ENCODE results near the gene C12orf75.
"Not testable (repeated sequence)": the region's sequence is repeated elsewhere in the genome, so short reads cannot be mapped to it uniquely, and the experiment has no call there.

The C12orf75 gene

GRCh38 chr12:105310476-105311085 lies 19.9 kb upstream of the C12orf75 start:
- DNase-seq (ENCODE audit: low read depth) = not testable (repeated sequence)

- DNase-seq (ENCODE audit: low read depth) = not testable (repeated sequence)
Measured at GRCh38 chr12:105311936-105312335, 18.6 kb upstream of the C12orf75 start.

DNA sequence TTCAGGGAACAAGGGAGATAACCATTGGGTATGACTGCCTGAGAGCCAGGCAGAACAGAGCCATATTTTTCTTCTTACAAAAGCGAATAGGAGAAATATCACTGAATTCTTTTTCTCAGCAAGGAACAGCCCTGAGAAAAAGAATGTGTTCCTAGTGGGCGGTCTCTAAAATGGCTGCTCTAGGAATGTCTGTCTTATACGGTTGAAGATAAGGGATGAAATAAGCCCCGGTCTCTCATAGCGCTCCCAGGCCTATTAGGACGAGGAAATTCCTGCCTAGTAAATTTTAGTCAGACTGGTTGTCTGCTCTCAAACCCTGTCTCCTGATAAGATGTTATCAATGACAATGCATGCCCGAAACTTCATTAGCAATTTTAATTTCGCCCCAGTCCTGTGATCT lies 16.7 kb upstream of the C12orf75 start:
- DNase-seq (ENCODE audit: low read depth) = not testable (repeated sequence)

GRCh38 chr12:105315130-105315529 lies 15.4 kb upstream of the C12orf75 start:
- no peak for DNase-seq (ENCODE audit: low read depth)

GRCh38 chr12:105315726-105316125 lies 14.8 kb upstream of the C12orf75 start:
- DNase-seq (ENCODE audit: low read depth) = no peak

- no peak for DNase-seq (ENCODE audit: low read depth)
Measured at GRCh38 chr12:105316931-105317852, 13.3 kb upstream of the C12orf75 start.

GRCh38 chr12:105317942-105318621 lies 12.4 kb upstream of the C12orf75 start:
- no peak for DNase-seq (ENCODE audit: low read depth)

DNA sequence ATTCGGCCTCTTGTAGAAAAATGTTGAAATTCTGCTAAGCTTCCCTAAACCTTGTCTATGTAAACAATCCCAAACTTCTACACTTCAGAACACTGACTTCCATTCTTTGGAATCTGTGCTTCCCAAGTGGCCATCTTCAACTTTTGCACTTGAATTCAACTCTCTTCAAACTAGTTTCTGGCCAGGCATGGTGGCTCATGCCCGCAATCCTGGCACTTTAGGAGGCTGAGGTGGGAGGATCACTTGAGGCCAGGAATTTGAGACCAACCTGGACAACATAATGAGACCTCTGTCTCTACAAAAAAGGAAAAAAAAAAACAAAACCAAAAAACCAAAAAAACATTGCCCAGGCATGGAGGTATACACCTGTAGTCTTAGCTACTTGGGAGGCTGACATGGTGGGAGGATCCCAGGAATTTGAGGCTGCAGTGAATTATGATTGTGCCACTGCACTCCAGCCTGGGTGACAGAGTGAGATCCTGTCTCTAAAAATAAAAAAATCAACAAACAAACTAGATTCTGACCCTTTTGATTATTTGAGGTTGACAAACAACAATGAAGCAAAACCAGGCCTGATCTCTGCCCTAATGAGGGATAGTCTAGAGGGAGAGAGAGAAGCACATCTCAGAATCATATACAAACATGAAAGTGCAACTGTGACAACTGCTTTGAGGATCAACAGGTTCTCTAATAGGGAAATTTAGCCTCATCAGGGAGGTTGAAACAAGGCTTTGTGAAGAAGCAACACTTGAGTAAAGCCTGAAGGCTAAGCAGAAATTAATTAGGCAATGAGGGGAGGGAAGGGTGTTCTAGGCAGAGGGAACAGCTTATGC lies 11.6 kb upstream of the C12orf75 start:
- no peak for DNase-seq (ENCODE audit: low read depth)

GRCh38 chr12:105319691-105320209 lies 10.7 kb upstream of the C12orf75 start:
- DNase-seq (ENCODE audit: low read depth) = no peak

DNA sequence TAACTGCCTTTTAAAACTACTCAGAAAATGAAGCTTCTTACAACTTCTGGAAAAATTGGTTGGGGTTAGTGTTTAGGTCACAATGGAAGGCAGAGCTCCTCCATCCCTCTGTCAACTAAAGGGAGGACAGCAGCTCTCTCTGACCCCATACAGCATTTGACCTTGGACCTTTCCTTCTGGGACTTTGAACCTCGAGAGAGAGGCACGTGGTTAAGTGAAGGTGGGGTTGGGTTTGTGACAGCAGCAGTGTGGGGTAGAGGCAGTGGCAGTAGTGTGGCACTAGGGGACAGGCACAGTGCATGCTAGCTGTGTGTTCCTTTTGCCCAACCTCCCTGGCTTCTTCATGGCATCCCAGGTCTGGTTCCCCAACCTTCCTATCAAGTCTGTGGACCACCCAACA lies 9.4 kb upstream of the C12orf75 start:
- no peak for DNase-seq (ENCODE audit: low read depth)

DNA sequence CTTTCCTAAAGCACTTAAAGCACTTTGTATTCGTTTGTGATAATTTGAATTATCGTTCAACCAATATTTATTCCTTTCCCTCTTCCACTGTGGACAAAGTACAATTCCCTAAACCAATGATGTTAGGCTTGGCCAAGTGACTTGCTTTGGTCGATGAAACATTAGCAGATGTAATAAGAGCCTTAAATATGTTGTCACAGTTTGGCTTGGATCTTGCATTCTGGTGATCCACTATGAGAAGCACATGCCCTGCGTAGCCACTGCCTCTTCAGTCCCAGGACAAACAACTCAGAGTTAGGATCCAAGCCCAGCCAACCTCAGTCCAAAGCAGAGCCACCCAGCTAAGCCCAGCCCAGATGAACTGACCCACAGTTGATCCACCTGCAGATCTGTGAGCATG lies 8.4 kb upstream of the C12orf75 start:
- DNase-seq (ENCODE audit: low read depth) = peak; percentile 91

DNA sequence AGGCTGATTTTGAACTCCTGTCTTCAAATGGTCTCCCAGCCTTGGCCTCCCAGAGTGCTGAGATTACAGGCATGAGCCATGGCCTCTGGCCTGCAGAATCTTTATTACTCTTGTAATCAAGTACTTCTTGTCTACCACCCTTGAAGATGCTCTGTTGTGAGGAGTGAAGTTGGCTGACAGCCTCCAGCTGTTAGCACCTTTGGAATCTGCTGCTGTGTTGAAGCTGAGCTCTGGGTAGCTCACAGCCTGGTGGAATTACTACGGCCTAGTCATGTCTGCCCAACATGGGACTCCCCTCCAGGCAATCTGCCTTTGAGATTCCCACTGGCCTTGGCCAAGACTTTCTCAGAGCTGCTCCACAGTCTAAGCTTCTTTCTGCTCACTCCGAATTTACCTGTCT lies 5.8 kb upstream of the C12orf75 start:
- DNase-seq (ENCODE audit: low read depth) = no peak

GRCh38 chr12:105325117-105325516 lies 5.4 kb upstream of the C12orf75 start:
- no peak for DNase-seq (ENCODE audit: low read depth)

DNA sequence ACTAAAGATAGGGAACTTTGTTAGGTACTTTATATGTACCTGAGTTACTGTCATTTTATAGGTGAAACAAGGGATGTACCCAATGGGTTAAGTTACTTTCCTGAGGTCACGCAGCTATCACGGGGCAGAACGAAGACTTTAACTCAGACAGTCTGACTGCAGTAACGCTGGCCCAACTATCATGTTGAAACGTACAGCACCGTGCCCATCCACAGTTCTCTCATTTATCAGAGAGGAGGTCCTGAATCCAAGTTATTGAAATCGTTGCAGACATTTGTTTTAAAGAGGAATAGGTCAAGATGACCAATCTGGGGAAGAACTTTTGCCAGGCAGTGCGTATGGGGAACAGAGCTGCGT lies 587 bp upstream of the C12orf75 start:
- no peak for DNase-seq (ENCODE audit: low read depth)

DNA sequence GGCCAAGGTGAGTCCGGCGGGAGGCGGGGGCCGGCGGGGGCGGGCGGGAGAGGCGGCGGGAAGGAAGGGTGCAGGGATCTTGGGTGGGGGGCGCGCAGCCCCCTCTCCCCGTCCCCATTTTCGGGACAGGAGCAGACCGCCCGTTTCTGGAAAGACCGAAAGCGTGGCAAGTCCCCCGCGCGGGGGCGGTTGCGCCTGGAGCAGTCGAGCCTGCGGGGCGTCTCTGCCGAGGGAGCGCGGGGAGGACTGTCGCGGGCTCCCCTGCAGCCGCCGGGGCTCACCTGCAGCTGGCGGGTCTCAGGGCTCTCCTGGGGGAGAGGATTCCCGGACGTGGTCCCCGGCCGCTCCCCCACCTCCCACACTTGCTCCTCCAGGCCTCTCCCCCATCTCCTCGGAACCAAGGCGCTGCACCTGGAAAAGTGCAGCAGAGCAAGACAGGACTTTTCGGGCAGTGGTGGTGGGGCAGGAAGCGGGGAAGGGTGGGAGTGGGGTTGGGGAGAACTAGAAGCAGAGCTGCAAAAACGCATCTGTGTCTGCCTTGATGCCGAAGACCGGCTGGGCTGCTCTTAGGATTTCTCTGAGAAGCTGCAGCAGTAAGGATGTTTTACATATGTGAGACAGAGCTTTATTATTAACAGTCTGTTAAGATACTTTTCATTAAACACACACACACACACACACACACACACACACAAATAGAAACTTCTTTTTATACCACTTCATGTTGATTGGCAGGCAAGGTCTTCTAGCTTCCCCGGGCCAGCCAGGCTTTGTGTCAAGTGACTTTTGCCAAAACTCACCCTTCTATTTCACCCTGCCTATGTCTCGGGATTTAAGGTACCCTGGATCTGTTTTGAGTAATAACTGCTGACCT lies 677 bp downstream of the C12orf75 start:
- no peak for DNase-seq (ENCODE audit: low read depth)

DNA sequence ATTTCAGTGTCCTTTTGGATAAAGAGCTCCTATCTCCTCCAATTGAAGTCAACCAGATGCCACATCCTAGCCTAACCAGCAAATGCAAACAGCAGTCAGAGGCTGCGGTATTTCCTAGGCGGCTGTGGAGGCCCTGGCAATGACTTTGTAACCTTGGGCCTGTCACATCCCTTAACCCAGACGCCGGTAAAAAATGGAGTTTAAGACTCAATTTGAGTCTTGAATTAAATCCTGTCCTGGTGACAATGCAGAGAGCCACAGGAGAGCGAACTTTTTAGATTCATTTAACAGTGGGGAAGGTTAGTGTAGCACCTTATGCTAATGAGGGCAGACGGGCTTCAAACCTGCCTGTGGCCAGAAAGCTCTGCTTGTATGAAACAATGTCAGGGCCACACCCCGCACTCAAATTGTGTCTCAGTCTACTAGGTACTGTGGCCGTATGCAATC lies 1.3 kb downstream of the C12orf75 start:
- DNase-seq (ENCODE audit: low read depth) = no peak

DNA sequence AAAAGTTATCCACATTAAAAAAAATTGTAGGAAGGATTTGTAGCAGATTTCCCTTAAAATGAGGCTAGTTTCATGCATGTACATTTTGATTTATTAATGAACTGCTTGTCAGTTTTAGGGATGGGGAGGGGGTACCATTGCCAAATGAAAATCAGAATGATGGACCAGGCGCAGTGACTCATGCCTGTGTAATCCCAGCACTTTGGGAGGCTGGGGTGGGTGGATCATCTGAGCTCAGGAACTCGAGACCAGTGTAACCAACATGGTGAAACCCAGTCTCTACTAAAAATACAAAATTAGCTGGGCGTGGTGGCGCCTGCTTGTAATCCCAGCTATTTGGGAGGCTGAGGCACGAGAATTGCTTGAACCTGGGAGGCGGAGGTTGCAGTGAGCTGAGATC lies 1.8 kb downstream of the C12orf75 start:
- peak; percentile 16 for DNase-seq (ENCODE audit: low read depth)

DNA sequence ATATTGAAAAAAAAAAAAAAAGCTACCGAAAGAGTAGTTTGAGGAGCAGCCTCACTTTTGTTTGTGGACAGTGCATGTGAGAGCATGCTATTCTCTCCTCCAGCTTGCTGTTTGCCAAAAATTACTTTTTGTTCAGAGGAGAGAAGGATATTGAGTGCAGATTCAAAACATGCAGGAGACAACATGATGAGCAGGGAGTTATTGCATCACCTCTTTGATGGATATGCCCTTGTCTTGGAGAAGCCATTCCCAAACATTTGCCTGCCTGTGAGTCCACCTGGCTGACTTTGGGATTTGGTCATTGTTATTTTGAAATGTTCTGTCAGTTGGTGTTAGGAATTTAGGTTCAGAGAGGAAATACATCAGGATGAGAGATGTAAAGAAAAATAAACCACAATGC lies 2.4 kb downstream of the C12orf75 start:
- DNase-seq (ENCODE audit: low read depth) = no peak

DNA sequence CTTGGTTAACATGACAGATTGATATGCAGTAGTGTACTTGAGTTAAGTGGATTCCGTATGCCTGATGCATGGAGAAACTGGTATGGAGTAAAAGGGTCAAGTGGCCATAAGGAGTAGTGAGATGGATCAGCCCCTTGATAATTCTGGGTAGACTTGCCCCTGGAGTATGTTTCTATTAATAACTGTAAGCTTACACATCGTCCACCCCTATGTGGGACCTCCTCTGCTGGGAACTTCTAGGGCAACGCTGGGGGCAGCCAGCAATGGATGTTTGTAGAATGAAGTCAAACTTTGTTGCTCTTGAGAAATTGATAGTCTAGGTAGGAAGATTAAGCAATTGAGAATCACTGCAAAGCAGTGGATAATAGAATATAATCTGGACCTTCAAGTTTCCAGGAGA lies 3.5 kb downstream of the C12orf75 start:
- DNase-seq (ENCODE audit: low read depth) = peak; percentile 71

GRCh38 chr12:105334582-105334981 lies 4.1 kb downstream of the C12orf75 start:
- no peak for DNase-seq (ENCODE audit: low read depth)

DNA sequence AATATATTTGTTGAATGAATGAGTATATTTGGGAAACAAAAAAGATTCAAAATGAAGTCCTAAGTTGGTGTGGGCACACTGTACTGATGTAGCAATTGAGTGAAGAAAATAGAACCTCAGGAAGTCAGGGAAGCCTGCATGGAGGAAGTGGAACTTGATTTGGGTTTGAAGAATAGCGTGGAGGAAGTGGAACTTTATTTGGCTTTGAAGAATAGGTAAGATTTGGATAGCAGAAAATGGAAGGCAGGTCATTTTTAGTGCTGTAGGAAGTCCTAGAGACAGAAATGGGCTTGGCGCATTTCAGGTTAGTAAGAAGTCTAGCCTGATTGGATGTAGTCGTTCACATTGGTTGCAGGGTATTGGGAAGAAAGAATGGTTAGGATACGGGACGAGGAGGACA lies 5.4 kb downstream of the C12orf75 start:
- no peak for DNase-seq (ENCODE audit: low read depth)
